ENCODE results near the gene WAPL. TPM values are rescaled to one million over a fixed set of nuclear protein-coding genes. Genes with fewer than 3 reads are reported as not detected.
"Not testable (repeated sequence)": the region's sequence is repeated elsewhere in the genome, so short reads cannot be mapped to it uniquely, and the experiment has no call there.

WAPL gene, protein sequence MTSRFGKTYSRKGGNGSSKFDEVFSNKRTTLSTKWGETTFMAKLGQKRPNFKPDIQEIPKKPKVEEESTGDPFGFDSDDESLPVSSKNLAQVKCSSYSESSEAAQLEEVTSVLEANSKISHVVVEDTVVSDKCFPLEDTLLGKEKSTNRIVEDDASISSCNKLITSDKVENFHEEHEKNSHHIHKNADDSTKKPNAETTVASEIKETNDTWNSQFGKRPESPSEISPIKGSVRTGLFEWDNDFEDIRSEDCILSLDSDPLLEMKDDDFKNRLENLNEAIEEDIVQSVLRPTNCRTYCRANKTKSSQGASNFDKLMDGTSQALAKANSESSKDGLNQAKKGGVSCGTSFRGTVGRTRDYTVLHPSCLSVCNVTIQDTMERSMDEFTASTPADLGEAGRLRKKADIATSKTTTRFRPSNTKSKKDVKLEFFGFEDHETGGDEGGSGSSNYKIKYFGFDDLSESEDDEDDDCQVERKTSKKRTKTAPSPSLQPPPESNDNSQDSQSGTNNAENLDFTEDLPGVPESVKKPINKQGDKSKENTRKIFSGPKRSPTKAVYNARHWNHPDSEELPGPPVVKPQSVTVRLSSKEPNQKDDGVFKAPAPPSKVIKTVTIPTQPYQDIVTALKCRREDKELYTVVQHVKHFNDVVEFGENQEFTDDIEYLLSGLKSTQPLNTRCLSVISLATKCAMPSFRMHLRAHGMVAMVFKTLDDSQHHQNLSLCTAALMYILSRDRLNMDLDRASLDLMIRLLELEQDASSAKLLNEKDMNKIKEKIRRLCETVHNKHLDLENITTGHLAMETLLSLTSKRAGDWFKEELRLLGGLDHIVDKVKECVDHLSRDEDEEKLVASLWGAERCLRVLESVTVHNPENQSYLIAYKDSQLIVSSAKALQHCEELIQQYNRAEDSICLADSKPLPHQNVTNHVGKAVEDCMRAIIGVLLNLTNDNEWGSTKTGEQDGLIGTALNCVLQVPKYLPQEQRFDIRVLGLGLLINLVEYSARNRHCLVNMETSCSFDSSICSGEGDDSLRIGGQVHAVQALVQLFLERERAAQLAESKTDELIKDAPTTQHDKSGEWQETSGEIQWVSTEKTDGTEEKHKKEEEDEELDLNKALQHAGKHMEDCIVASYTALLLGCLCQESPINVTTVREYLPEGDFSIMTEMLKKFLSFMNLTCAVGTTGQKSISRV (N-terminal part only)
- total RNA-seq (19.9 and 27.9 TPM in 2 replicates), polyA plus RNA-seq (15.2 and 22.9 TPM in 2 replicates)

- no peaks in the 10 kb centered on the region for H3K27me3 ChIP-seq
- H3K9me3 ChIP-seq (ENCODE audit: low read depth), result no peaks in the 10 kb centered on the region
- H3K27ac ChIP-seq, result peak within 1 kb of the TSS; percentile 96
- TF ChIP-seq CTCF (IDR thresholded peaks at IDR 0.05; ENCODE audit: low read depth, low read length), result no peak
- peak within 1 kb of the TSS; percentile 77 for H3K4me3 ChIP-seq
- DNase-seq (ENCODE audit: low read depth in 1 of 2, low spot score in 1 of 2), result peak; percentile 96 to 98
- H3K4me1 ChIP-seq (ENCODE audit: low read depth), result peaks cover 26% of the 10 kb centered on the region
- H3K36me3 ChIP-seq, result peaks cover 11% of the 10 kb centered on the region
Observed at GRCh38 chr10:86521678-86522509, at the start of gene WAPL. Gene WAPL (minus strand): TSS chr10:86521792. CDS start chr10:86518069, 3,723 bp downstream.

GRCh38 chr10:86569335-86569734 is 47.7 kb upstream of the WAPL start:
- Histone ChIP-seq H3K36me3 (no peaks in the 10 kb centered on the region), H3K4me3 (no peak overlapping the region), H3K27me3 (no peaks in the 10 kb centered on the region), H3K9me3 (ENCODE audit: low read depth) (no peaks in the 10 kb centered on the region), H3K27ac (no peak overlapping the region), H3K4me1 (ENCODE audit: low read depth) (no peaks in the 10 kb centered on the region)
- no peak for DNase-seq (ENCODE audit: low read depth in 1 of 2, low spot score in 1 of 2)
- no peak for TF ChIP-seq CTCF (IDR thresholded peaks at IDR 0.05; ENCODE audit: low read depth, low read length)

DNA sequence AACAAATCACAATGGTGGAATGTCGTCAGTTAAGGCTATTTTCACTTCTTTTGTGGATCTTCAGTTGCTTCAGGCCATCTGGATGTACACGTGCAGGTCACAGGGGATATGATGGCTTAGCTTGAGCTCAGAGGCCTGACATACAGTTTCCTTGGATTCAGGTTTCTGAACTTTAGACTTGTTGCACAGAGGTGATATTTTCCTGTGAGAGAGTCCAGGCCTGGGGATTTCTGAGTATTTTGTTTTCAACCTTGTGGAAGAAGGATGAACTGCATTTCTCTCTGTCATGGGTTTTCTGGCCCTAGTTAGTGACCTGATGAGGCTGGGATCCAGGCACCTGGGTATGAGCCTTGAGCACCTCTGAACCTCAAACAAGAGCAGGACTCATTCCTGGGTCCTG is 44.9 kb upstream of the WAPL start:
- H3K27me3 ChIP-seq; H3K4me3 ChIP-seq; H3K4me1 ChIP-seq (ENCODE audit: low read depth); H3K27ac ChIP-seq; H3K9me3 ChIP-seq (ENCODE audit: low read depth); H3K36me3 ChIP-seq; DNase-seq (ENCODE audit: low read depth in 1 of 2, low spot score in 1 of 2): not testable (repeated sequence)

DNA sequence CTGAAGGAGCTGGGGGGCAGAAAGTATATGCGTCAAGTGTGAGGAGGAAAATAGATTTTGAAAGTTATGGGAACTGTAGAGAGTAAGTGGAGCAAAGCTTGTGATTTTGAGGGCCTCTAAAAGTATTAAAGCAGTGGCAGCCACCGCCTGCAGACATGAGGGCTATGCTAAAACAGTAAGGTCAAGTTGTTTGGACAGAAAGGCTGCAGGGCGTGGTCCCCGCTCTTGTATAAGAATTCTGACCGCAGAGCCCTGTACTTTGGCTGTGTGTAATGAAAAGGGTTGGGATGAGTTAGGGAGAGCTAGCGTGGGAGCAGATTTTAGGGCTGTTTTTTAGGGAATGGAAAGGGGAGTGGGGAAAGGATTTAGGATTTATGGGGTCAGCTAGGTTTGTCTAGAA is 41.7 kb upstream of the WAPL start:
- not testable (repeated sequence) for H3K9me3 ChIP-seq (ENCODE audit: low read depth); H3K27me3 ChIP-seq; DNase-seq (ENCODE audit: low read depth in 1 of 2, low spot score in 1 of 2); H3K4me1 ChIP-seq (ENCODE audit: low read depth); H3K36me3 ChIP-seq; H3K27ac ChIP-seq; H3K4me3 ChIP-seq

DNA sequence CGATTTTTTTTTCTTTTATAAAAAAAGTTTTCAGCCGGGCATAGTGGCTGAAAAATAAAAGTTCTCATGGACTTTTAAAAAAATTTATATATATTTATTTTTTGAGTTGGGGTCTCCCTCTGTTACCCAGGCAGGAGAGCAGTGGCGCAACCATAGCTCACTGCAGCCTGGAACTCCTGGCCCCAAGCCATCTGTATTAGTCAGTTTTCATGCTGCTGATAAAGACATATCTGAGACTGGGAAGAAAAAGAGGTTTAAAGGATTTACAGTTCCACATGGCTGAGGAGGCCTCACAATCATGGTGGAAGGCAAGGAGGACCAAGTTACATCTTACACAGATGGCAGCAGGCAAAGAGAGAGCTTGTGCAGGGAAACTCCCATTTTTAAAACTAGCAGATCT is 37.1 kb upstream of the WAPL start:
- not testable (repeated sequence) for H3K9me3 ChIP-seq (ENCODE audit: low read depth); H3K27me3 ChIP-seq; H3K36me3 ChIP-seq; H3K4me3 ChIP-seq; H3K4me1 ChIP-seq (ENCODE audit: low read depth); H3K27ac ChIP-seq
- peak in 1 of 2 donors; percentile 79 for DNase-seq (ENCODE audit: low read depth in 1 of 2, low spot score in 1 of 2)

DNA sequence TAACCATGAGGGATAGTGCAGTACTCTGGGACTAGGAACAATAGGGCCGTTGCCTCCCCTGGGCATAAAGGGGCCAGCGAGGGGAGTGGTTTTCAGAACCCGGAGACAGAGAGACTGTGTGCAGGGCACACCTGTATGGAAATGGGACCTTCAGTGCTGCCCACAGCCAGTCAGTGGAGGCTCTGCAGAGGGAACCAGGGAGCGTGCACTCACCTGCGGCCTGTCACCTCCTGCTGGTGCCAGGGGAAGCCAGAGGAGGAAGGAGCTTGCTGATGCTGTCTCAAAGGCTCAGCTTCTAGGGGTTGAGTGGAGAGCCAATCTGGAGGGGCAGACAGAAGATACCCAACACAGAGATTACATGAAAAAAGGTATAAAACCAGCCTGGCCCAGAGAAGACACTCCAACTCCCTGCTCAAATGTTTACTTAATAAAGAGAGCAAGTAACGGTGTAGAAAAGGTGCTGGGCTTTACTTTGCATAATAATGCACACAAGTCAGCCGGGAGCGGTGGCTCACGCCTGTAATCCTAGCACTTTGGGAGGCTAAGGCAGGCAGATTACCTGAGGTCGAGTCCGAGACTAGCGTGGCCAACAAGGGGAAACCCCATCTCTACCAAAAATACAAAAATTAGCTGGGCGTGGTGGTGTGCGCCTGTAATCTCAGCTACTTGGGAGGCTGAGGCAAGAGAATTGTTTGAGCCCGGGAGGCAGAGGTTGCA is 35.5 kb upstream of the WAPL start:
- DNase-seq (ENCODE audit: low read depth in 1 of 2, low spot score in 1 of 2), result no peak
- Histone ChIP-seq H3K9me3 (ENCODE audit: low read depth) (no peaks in the 10 kb centered on the region), H3K27me3 (peaks cover 5% of the 10 kb centered on the region), H3K36me3 (no peaks in the 10 kb centered on the region), H3K4me1 (ENCODE audit: low read depth) (no peaks in the 10 kb centered on the region), H3K27ac (no peak overlapping the region), H3K4me3 (no peak overlapping the region)
- no peak for TF ChIP-seq CTCF (IDR thresholded peaks at IDR 0.05; ENCODE audit: low read depth, low read length)

Data from cardiac muscle cell (in vitro differentiated cells and primary cell).